HG02840 (cell line): ENCODE data around the gene TM4SF1.

Experiments
- ATAC-seq: cut with Tn5 transposase; IDR thresholded peaks from one replicate; pipeline ENCODE4 v1.9.1; 2021; ENCODE audit warnings: mild to moderate bottlenecking, moderate library complexity, moderate number of reproducible peaks; ENCODE audit not compliant: unreplicated experiment, low FRiP score

TM4SF1 gene

DNA sequence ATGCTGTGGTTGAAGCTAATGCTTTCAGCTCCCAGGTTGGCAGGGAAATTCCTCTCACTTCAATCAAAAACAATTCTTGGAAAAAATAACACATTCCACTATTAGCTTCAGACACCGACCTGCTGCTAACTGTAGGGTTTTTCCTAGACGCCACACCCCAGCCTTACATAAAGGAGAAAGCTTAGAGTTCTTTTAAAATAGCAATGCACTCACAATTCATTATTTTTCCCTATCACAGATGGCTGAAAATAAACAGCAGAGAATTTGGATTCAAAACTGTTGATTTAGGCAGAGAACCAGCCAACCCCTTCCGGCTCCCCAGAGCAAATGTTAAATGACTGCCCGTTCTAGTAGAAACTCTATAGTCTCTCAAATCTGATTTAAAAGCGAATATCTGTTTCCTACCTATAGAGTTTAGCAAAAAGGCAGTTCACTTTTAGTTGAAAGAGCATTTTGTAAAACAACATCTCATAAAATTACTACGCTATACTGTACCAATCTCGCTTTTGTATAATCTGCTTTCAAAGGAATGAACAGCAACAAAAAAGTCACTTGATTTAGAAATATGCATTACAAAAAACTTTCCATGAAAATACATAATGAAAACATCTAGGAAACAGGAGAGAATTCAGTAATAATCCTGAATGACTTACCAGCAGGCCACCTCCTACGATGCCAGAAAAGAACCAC lies 586 bp downstream of the TM4SF1 start:
- ATAC-seq = no peak

DNA sequence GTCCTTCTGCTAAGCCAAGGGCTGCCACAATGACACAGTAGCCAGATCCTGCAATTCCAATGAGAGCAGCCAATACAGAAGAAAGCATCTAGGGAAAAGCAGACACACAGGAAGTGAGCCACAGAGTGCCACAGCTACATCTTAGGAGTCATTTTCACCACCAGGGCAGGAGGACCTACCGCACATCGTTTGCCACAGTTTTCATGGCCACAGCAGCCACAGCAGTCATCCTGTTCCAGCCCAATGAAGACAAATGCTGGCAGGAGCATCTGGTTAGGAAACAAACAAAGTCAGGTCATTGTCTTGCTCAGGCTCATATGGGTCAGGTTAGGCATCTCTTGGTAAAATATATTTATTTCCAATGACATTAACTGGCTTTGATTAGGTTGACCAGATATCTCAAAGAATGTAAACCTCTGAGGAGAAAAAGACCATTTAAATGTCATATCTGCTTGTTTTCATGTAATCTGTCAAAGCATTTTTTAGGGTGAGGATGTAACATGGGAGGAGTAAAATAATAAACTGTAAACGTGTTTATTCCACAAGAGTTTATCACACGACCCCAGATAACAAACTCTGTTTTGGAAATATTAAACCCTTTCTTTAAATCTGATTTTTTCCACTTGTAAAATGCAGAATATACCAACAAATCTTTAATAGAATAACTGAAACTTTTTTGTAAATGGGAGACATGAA lies 1.8 kb downstream of the TM4SF1 start:
- ATAC-seq = no peak

GRCh38 chr3:149374793-149375500 lies 2.5 kb downstream of the TM4SF1 start:
- ATAC-seq = no peak

DNA sequence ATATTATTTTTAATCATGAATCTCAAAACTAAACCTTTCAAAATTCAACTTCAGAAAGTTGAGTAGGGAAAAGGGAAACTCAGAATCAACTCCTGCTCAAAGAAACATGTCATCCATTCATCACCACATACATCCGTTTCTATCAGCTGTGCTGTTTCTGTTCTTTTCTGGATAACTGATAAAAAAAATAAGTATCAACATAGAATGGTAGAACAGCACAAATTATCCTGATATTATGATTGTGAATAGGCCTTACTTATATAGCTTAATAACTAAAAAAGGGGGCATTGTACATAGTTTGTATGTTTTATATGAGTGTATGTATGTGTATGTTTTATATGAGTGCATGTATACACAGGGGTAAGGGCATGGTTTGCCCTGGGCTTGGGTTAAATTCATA lies 3.1 kb downstream of the TM4SF1 start:
- no peak for ATAC-seq

DNA sequence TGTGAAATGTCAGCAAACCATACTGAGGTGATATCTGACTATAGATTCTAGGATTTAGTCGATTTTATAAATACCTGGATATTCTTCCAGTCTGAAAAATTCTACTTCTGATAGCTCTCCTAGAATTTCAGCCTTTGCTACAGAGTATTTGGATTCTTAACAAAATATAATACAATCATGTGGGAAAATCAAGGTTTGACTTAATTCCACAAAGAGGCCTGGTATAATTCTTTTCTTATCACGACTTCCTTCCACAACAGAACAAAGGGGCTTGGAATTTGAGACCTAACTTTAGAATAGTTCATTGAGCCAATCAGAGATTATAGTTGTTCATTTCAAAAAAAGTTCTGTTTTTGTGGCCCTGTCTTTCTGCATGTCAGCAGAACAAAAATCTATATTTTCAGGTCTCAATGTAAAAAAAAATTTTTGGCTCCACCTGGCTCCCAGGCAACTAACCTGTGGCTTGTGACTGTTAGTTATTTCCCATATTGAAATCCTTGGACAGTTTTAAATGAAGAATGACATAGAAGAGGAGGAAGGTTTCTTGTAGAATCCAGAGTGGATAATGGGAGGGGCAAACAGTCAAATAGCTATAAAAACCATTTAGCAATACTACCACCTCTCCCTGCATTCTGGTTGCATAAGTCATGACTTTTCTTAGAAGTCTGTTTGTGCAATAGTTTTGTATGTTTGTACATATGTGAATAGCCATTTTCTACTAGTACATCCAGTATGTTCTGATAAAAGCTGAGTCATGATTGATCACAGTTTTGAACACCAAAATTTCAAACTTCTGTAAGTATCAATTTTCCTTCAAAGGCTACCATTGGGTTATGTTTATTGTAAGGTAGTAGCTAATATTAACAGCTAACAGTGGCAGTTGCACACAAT lies 4.0 kb downstream of the TM4SF1 start:
- ATAC-seq = no peak

- ATAC-seq = no peak
Measured at GRCh38 chr3:149371723-149372114, 5.7 kb downstream of the TM4SF1 start.

DNA sequence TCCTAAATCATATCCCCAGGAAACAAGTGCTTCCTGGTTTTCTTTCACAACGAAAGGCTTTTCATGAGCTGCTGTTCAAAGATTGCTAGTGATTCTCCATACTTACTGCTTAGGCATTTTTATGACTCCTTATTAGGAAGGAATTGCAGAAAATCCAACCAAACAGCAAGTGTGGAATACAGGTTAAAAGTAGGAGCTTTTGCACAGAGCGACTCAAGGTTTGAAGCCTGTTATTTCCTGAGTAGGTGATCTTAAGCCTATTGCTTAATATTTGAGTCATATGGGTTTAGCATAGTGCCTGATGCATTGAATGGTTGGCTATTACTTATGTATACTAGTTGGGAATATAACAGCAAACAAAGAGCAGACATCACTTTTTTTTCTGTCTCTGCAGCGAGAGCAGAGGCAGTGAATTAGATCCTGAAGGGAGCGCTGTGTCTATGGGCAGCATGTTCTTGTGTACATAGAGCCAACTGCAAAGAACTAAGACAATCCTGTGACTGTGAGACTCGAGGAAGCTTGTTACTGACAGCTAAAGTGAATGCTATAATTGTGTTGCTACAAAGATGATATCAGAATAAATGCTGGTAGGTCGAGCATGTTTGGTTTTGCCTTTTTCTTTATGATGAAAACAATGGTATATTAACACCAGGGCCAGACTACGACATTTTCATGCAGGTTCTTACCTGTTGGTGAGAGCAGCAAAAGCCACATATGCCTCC lies 6.3 kb downstream of the TM4SF1 start:
- no peak for ATAC-seq

DNA sequence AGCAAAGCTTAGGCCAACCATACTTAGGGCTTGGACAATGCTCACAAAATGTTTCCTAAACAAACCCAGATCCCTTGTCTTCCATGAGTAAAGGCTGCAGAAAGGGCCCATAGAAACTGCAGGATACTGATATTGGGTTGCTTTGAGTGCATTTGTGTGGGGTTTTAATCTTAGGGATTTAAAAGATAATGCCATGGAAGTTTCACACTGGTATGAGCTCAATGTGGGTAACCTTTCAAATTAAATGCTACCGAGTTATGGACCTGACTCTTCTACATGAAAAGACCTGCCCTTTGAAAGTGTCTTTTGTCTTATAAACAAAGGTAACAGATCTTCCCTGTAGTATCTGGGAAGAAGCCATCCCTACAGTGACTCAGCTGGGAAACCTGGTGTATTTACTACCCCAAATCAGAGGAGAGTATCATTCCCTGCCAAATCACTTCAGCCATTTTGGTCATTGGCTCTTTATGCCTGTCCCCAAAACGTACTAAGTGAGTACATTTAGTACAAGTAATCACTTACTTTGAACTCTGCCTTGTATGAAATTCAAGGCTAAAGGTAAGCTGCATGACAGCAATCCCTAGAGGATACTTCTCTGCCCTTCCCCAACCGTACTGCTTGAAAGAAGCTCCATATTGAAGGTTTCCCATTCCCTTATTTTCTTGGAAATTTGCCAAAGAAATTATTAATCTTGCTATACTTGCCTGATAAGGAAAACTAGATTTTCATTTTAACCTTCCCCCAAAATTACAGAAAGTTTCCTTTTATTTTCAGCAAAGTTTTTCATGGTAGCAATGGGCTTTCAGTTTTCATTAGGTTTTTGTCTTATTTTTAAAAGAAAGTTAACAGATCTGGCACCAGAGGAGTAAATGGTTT lies 7.2 kb downstream of the TM4SF1 start:
- ATAC-seq = no peak

DNA sequence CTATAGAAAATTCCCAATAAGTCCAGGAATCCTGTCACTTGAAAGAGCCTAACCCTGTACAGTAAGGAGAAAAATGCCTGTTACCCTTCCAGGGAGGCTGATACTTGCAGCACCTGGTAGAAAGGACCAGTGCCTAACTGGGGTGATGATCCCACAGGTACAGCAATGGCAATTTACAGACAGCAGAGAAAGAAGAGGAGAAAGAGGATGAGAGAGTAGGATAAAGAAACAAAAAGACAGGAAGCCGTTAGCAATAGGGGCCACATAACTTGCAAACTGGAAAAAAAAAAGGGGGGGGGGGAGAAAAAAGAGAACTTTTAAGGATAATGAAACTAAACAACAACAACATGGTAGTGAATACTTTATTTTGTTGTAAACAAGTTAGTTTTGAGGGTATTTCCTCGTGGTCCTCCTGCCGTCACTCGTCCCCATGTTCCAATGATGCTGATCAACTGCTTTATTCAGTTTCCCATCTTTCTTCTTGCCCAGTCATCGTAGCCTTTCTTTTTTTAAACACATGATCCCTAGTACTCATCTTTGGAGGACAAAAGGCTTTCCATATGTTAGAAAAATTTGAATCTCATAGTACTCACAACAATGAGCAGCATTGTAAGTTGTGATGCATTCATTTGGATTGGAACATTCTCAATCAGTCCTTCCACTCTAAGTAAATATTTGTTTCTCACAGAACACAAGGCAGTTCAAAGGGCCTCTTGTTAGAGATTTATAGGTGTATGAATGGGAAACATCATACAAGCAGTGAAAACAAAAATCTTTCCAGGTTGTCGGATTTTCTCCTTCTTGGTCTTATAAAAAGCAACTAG lies 8.6 kb downstream of the TM4SF1 start:
- no peak for ATAC-seq

GRCh38 chr3:149368201-149368673 lies 9.2 kb downstream of the TM4SF1 start:
- no peak for ATAC-seq

GRCh38 chr3:149366941-149367840 lies 10.3 kb downstream of the TM4SF1 start:
- ATAC-seq = no peak

DNA sequence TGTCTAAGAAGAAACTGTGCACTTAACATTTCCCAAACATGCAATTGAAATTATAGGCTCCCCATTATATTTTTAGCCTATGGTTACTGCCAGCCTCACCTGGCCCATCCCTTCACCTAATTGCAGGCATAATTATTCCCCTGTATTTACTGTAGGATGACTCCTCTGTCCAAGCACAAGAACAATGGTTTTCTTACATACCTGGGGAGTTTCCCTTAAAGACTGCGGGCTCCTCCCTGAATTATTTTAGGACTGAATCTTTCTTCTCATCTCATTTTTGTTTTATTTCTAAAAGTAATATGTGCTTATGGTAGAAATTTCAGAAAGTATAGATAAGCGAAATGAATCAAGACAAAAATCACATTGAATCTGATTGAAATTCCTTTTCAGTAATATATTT lies 11.4 kb downstream of the TM4SF1 start:
- no peak for ATAC-seq

GRCh38 chr3:149364624-149365023 lies 12.8 kb downstream of the TM4SF1 start:
- no peak for ATAC-seq

GRCh38 chr3:149363053-149363452 lies 14.4 kb downstream of the TM4SF1 start:
- no peak for ATAC-seq

DNA sequence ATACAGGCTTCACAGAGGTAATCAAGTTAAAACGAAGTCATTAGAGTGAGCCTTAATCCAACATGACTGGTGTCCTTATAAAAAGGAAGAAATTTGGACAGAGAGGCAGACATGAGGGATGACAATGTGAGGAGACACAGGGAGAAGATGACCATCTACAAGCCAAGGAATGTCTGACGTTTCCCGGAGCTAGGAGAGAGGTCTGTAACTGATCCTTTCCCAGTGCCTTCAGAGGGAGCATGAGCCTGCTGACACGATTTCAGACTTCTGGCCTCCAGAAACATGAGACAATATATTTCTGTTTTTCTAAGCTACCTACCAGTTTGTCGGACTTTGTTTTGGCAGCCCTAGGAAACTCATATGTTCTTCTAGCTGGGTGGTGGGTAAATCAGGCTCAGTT lies 15.1 kb downstream of the TM4SF1 start:
- no peak for ATAC-seq

DNA sequence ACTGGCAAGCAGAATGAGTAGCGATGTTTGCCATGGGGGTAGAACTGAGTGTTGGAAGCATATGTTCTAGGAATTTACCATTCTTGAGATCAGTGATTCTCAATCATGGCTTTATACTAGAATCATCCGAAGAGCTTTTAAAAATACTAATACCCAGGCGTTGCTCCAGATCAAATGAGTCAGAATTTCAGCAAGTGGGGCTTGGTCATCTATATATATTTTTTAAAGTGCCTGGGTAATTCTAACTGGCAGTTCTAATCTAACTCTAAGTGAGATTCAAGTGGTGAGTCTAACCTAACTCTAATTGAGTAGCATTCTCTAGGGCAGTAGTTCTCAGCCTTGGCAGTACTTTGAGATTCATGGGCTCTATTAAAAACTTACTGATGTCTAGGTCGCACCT lies 20.8 kb downstream of the TM4SF1 start:
- no peak for ATAC-seq

DNA sequence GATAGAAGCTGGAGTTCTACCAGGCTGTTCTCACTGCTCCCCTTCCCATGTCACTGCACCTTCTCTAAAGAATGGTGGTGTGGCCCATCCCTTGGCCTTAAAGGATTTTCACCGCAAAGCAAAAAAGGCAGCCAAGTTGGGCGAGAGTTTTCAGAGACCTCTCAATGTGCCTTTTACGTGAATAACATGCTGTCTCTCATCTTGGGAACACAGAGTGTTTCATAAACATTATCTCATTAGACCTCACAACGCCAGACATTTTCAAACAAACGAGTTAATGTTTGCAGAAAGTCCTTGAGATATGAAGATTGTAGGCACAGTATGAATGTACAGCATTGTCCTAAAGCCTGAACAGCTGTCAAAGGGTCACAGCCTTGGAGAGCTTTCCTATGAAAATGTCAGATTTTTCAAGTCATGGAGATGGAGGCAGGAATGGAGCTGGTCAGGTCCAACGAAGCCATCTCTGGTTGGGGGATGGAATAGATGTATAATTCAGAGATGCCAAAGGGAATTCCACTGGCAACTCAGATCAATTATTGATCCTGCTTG lies 21.3 kb downstream of the TM4SF1 start:
- no peak for ATAC-seq
